NCI-H1092 treated with DMSO at 0.1 percent for 48 hours (cell line): ENCODE results near the gene TELO2.

Experiments used
- DNase-seq: peaks from one replicate; lab custom pipeline; 2025; lab: John Stamatoyannopoulos, UW

TELO2 gene

GRCh38 chr16:1518626-1519135, 25.5 kb downstream of the TELO2 start:
- no peak for DNase-seq

- no peak for DNase-seq
Observed at GRCh38 chr16:1519831-1520230, 26.7 kb downstream of the TELO2 start.

- no peak for DNase-seq
Observed at GRCh38 chr16:1520461-1520860, 27.3 kb downstream of the TELO2 start.

GRCh38 chr16:1523581-1524245, 30.6 kb downstream of the TELO2 start:
- no peak for DNase-seq

GRCh38 chr16:1524366-1524765, 31.2 kb downstream of the TELO2 start:
- DNase-seq, result no peak

- no peak for DNase-seq
Observed at GRCh38 chr16:1525871-1526607, 32.9 kb downstream of the TELO2 start.

GRCh38 chr16:1526608-1527555, 33.7 kb downstream of the TELO2 start:
- no peak for DNase-seq

- DNase-seq, result no peak
Observed at GRCh38 chr16:1527836-1528811, 35.0 kb downstream of the TELO2 start.

- DNase-seq, result no peak
Observed at GRCh38 chr16:1528921-1529537, 35.9 kb downstream of the TELO2 start.

- no peak for DNase-seq
Observed at GRCh38 chr16:1530349-1530882, 37.3 kb downstream of the TELO2 start.

- no peak for DNase-seq
Observed at GRCh38 chr16:1530883-1531637, 37.9 kb downstream of the TELO2 start.

- DNase-seq, result no peak
Observed at GRCh38 chr16:1531638-1531910, 38.4 kb downstream of the TELO2 start.

GRCh38 chr16:1532081-1532760, 39.1 kb downstream of the TELO2 start:
- no peak for DNase-seq

GRCh38 chr16:1532771-1533170, 39.6 kb downstream of the TELO2 start:
- no peak for DNase-seq

- DNase-seq, result no peak
Observed at GRCh38 chr16:1533443-1533951, 40.3 kb downstream of the TELO2 start, which contains the start of gene TMEM204. TMEM204 (plus strand) TSS chr16:1533666; CDS start chr16:1534276, 610 bp downstream.

GRCh38 chr16:1534021-1535020, 41.2 kb downstream of the TELO2 start:
- DNase-seq, result no peak

- DNase-seq, result no peak
Observed at GRCh38 chr16:1535391-1536291, 42.5 kb downstream of the TELO2 start.
